ENCODE measurements around the gene ARHGAP12.

The ARHGAP12 gene

DNA sequence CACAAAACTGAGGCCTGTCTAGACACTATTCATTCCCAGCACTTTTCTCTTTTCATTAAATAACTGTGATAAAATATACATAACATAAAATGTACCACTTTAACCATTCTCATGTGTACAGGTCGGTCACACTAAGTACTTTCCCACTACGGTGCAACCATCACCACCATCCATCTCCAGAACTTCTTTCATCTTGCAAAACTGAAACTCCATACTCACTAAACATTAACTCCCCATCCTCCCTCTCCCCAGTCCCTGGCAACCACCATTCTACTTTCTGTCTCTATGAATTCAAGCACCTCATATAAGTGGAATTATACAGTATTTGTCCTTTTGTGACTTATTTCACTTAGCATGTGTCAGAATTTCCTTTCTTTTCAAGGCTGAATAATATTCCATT lies 53.0 kb downstream of the ARHGAP12 start:
- DNase-seq = no peak

DNA sequence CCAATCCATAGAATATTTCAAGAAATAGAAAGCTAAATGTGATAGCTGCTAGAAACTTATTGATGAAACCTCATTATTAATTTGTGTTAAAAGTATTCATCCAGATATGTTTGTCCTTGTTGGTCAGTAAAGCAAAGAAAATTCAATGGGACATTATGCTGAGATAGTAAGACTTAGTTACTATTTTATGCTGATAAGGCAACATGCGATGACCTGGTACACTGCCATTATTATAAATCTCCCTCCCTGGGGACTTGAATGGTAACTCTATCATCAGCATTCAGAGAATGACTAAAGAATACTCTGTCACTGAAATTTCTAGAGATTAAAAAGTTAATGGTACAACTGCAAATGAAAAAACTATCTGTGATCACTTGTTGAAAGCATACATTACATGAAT lies 54.9 kb downstream of the ARHGAP12 start:
- DNase-seq = no peak

DNA sequence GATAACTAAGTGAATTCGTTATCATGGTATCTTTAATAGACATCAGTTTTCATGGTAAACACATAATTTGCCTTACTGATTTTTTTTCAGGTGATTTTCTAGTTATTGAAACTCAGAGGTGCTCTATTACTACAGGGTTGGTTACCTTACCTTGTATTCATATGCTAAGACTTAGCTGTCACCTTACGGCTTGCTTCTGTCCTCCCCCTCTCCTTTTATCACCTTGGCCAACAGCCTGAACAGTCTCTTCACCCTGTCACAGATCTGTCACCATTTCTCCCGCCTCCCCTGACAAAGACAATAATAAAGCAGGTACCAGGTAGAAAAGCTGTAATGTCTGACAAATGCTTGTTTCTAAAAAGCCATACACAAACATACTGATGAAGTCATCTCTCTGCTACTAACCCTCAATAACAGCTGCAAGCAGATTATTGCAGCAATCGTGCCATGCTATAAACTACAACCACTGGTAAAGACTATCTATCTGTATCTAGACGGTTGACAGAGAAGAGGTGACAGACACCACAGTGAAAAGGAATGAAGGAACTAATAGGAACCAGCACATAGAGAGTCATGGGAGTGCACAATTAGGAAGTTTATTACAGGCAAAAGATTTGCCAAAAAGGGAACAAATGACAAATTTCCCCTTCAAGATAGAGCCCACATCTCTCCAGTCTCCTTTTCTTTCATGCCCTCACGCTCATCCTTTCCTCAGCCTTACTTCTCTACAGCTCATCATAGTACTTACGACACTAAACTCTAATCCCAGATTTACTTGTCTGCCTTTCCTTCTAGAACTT lies 57.2 kb downstream of the ARHGAP12 start:
- no peak for DNase-seq

DNA sequence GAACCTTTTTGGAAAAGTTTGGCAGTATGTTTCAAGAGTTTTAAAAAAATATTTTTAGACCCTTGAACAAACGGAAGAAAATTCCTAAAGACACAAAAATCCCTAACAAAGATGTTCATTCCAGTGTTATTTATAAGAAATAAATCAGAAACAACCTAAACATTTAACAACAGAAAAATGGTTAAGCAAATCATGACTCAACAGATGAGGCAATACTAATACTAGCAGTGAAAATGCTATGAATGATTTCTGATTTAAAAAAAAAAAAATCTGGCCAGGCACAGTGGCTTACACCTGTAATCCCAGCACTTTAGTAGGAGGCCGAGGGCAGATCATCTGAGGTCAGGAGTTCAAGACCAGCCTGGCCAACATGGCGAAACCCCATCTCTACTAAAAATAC lies 61.0 kb downstream of the ARHGAP12 start:
- DNase-seq = no peak

DNA sequence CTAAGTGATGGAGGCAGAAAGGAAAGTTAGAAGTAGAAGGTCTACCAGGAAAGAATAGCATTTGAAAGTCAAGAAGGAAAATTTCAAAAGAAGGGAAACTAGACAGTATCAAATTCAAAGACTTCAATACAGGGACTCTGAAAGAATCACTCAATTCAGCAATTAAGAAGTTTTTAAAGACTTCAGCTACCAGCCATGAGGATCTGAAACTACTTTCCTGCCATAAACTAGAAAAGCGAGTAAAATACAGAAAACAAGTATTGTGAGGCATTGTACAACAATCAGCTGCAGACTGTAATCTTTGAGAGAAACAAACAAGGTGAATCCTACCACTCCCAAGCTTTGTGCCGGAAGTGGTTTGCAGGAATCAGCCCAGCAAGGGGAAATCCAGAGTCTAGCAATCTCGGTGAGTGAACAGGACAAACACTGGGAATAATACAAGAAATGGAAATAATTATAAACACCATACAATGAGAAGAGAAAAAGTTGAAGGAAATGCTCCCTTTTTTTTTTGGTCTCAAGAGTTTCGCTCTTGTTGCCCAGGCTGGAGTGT lies 62.4 kb downstream of the ARHGAP12 start:
- DNase-seq = no peak

DNA sequence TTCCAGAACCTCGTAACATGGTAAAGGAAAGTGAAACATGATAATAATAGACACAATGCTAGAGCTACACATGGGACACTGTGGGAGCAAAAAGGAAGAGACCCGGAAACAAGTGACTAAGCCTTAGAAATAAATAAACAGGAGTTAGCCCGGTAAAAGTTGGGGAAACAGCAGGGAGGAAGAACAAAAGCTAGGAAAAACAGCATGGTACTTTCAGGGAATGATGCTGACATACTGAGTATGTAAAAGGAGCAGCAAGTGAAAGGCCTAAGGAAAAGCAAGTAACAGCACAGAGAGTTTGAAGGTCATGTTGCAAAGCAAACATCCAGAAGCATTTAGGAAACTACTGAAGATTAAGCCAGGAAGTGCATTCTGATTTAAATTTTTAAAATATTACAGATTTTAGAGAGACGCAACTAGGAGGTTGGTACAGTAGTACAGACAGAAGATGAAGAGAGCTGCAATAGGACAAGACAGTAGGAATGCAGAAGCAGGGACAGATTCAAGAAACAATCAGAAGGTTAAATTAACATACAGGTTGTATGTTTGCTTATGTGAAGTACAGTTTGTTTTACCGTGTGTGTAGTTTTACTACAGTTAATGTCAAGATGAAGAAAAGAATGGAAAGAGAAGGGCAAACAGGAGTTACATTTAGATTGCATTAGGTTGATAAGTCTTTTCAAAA lies 63.7 kb downstream of the ARHGAP12 start:
- no peak for DNase-seq

DNA sequence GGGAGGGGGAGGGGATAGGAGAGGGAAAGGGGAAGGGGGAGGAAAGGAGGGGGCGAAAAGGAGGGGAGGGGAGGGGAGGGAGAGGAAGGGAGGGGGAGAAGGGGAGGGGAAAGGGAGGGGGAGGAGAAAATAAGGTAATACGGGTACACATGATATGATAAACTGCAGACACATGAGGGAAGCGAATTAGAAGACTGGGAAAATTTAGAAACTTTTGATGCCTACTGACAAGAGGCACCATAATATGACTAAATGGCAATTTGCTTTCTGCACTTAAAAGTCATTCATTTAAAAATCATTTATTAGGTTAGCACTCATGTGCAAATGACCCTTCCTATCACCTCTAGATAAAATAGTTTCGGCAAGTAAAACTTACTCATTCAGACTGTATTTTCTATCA lies 73.6 kb downstream of the ARHGAP12 start:
- DNase-seq = no peak

DNA sequence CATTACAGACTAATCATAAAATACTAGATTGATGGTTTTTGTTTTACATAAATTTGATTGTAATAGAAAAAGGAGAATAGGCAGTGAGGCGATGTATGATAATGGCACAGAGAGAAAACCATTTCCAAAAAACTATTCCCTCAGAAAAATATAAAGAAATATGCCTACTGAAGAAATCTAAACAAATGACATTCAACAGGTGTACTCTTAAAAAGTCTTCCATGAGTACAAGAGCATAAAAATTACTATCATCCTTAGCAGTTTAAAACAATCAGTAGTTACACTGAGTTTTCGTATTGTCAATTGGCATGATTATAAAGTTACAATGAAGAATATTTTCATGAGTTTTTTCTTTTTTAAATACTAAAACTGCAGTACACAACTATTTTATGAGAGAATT lies 75.0 kb downstream of the ARHGAP12 start:
- no peak for DNase-seq

DNA sequence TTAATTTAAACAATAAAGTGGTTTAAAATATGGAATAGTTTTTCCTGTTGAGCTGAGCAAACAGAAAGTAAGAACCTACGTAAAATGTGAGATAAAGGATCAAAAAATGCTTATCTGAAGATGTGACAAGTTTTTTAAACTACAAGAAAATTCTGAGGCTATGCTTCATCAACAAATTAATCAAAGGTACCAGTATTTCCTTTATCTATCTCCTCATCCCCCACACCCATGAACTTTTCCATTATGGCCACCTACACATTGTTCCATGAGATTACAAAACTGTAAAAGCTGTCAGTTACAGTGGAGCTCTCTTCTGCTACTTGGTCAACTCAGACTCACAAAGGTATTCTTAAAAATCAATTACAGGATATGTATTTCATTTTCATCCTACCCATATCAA lies 77.4 kb downstream of the ARHGAP12 start:
- no peak for DNase-seq

DNA sequence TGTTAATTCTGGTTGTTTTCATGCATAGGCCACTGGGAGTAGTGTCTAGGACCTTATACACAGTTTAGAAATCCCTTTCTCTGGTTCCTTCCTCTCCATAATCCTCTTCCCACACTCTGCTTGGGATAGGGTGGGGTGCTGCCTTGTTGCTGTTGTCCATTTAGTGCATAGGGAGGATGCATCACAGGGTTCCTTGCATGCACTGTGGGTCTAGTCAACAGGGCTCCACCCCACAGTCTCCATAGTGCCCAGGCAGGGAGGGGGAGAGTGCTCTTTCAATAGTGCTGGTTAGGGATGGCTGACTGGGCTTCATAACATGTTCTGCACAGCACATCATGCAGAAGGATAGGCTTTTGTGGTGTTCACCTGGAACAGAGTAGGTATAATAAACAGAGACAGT lies 81.1 kb downstream of the ARHGAP12 start:
- DNase-seq = no peak

DNA sequence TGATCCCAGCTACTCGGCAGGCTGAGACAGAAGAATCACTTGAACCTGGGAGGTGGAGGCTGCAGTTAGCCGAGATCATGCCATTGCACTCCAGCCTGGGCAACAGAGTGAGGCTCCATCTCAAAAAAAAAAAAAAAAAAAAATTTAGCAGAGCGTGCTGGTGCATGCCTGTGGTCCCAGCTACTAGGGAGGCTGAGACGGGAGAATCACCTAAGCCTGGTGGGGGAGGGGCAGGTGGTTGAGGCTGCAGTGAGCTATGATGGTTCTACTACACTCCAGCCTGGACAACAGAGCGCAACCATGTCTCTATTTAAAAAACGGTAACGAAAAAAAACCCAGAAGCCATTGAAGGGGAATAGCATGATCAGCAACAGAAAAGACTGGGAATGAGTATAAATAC lies 89.9 kb downstream of the ARHGAP12 start:
- DNase-seq = no peak

DNA sequence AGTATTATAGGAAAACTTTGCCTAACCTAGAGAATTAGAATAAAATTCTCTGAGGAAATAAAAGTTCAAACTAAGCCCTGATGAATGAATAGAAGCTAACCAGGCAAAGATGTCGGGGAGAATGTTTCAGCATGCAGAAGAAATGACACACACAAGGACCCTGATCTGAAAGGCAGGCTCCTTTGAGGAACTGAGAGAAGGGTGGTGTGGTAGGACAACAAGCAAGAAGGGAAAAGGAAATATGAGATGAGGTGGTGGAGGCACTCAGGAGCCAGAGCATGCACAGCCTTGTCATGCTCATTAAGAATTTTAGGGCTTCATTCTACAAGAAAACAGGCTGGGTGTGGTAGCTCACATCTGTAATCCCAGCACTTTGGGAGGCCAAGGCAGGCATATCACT lies 90.6 kb downstream of the ARHGAP12 start:
- DNase-seq = no peak

DNA sequence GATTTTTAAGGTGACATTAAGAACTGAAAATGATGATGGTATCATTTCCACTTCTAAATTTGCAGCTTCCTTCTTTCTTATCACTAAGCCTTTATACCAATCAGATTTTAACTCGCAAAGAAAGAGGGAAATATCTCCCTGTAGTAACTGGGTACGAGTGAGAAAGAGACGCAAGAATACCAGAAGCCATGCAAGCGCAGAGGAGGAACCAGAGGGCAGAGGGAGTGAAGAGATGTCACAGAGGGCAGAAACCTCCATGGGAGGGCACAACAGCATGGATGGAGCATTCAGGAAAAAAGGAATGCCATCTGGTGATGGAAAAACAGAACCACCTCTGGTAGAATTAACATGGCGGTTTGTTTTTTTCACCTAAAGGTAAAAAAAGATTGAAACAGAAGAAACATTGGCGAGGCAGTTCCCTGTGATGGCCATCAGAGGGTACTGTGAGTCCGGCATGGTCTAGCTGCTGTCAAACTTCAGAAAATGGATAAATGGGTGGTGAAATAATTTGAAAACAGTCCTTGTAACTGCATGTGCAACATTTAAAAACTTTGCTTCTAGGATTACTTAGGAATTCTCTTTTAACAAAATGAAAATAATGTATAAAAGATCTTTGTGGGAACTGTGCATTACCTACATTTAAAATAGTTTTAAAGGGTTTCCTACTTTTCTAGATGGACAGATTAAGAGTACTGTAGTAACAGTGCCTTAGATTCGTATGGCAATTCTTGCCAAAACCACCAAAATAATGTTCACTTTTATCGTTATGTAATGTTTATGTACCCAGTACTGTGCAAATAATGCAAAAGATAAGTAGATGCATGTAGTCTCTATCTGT lies 91.8 kb downstream of the ARHGAP12 start:
- no peak for DNase-seq

DNA sequence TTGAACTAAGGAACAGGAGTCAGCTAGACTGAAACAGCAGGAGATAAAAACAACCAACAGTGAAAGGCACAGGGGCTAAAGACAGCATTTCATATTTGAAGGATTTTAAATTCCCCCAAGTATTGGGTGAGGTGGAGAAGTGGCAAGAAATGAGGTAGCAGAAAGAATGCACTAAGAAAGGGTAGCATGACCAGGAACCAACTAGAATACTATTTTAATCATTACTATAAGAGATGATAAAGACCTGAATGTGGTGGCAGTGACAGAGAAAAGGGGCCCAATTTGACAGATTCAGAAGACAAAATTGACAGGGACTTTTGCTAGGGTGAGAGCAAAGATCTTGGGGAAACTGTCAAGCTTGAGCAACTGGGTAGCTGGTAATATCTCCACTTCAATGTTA lies 94.9 kb downstream of the ARHGAP12 start:
- no peak for DNase-seq

DNA sequence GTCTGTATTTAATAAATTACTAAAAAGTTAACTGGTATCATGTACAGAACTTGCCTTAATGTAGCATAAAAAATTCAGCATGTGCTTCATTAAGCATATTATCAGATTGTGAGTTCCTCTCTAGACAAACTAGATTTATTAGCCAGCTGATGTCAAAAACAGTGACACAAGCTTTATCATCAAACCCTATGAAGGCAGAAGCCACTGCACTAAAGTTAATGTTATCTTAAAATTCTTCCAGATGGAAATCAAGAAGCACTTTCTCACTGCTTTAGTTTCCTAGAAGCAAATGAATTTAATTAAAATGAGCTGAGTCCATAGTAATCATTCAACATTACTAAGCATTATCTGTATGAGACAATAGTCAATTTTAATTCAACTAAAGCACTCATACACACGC lies 96.4 kb downstream of the ARHGAP12 start:
- no peak for DNase-seq

DNA sequence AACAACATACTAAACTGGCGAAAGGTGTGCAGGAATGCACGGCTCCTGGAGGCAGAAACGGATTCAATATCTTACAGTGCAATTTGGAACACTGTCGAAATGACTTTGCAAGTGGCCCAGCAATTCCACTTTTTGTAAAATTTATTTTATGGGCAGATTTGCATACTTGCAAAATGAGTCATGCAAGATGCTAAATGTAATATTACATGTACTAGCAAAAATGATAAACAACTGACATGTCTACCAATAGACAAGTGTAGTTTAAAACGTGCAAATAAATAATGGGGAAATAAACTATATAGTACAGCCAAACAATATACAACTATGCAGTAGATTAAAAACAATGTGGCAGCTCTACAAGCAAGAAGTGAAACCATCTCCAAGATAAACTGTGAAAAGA lies 97.7 kb downstream of the ARHGAP12 start:
- no peak for DNase-seq

DNA sequence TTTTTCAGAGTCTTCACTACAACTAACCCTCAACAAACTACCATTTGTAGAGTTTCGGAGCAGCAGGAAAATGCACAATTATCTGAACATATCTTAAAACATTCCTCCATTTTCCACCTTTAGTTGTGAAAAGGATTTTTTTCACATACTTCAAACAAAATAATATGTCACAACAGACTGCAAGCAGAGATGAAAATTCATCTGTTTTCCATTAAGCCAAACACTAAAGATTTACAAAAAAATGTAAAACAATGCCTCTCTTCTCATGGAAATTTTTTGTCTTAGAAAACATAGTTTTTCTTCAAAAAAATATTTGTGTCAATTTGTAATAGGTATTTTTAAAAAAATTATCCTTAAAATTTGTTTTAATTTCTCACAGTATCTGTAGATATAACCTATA lies 98.9 kb downstream of the ARHGAP12 start:
- no peak for DNase-seq

DNA sequence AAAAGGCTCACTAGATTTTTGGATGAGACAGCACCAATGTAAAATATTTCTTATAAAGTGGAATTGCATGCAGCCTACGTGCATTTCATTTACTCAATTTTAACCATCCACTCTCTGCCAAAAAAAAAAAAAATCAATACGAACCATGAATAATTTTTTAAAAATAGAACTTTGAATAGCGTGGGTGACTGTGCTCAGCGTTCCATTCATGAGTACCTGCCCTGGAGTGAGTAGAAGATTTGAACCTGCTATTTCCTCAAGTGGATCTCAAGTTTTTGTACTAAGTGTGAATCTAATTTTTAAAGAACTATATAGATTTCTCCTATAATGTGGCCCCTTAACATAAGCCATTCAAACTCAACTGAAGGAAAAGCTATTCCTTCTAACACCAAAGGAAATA lies 105.3 kb downstream of the ARHGAP12 start:
- no peak for DNase-seq

DNA sequence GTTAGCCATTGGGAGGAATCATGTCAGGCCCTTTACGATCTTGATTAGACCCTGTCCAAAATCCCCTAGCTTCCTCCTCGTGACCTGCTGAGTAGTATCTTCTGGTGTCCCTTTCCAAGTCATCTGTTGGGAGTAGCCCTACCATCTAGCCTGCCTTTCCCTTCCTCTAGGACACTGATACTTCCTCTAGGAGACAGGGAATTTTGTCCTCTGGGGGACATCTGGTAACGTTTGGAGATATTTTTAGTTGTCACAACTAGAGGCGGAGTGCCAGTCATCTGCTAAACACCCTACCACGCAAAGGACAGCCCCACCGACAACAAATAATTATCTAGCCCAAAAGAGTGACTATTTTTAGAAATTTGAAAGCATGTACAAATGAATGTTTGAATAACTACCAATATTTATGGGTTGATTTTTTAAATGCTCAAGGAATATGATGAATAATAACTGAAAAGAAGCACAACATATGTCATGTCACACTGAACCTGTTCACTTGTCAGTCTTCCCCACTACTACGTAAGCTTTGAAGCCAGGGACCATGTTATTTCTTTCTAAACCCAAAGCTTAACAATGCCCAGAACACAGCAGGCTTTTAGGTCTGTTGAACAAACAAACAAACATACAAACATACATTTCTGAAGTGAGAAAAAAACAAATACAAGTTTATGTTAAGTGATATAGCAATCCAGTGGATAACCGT lies 105.9 kb downstream of the ARHGAP12 start:
- DNase-seq = no peak

DNA sequence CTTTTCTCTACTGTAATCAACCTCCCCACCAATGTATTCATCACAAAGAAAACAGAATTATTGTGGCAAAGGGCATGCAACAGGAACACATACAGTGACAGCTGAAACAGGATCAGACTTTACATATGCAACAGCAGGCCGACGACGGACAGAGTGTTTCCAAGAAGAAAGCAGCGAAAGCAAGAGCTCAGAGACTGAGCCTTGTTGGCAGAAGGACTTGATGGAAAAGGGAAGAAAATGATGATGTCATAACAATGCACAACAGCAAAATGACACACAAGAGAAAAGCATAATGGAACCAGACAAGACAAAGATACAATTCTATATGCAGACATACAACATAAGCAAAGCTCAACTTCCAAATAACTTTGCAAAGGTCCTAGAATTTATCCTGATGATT lies 106.5 kb downstream of the ARHGAP12 start:
- DNase-seq = no peak

DNA sequence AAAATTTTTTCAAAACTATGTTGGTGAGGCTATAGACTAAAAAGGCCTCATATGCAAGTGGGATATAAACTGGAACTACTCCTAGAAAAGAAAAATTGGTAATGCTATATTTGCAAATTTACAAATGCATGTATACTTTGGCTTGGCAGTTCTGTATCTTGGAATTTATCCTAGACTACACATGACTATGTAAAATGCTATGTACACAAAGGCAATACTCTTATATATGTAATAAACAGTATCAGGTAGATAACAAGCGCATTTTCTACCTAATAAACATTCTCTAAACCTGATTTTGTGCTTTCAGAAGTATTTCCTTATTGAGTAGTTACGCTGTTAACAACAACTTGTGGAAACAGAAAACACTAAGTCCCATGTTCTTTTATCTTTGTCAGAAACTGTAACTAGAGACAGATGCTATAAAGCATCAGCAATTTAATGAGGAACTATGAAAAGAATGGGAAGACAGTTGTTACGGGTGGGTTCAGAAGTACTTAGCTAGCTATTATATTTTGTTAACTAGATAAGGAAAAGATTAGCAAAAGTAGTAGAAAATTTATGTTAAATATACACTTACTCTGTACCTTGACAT lies 107.8 kb downstream of the ARHGAP12 start:
- DNase-seq = no peak

DNA sequence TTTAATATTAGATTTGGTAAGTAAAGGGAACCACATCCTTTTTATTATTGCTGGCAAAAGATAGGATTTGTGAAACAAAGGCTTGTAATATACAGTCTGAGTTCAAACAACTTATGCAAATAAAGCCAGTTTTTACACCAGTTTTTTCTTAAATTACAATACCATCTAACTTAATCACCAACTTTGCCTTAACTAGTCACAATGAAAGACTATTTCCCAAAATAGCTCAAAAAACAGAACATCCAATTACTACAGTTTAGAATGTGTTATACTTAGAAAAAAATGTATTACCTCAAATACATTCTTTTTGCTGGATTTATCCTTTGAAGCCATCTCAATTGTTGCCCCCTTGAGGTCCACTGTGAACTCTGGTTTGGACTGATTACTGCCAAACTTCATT lies 108.5 kb downstream of the ARHGAP12 start:
- DNase-seq = no peak
